ENCODE results near the gene ZNRF3. TPM values are rescaled to one million over a fixed set of nuclear protein-coding genes. Genes with fewer than 3 reads are reported as not detected.
"Not testable (repeated sequence)": the region's sequence is repeated elsewhere in the genome, so short reads cannot be mapped to it uniquely, and the experiment has no call there.

Gene ZNRF3
- total RNA-seq, 4 donors from 2014 or later, result 10.4 to 18.0 (median 14.2) TPM

DNA sequence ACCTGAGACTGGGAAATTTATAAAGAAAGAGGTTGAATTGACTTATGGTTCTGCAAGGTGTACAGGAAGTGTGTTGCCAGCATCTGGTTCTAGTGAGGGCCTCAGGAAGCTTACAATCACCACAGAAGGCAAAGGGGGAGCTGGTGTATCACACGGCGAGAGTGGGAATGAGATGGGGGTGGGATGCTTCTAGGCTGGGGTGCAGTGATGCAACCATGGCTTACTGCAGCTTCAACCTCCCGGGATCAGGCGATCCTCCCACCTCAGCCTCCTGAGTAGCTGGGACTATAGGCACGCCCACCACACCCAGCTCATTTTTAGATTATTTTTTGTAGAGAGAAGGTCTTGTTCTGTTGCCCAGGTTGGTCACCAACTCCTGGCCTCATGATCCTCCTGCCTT lies 117.3 kb downstream of the ZNRF3 start:
- no peak for TF ChIP-seq POLR2A (IDR thresholded peaks at IDR 0.05)
- TF ChIP-seq, protein P1, sequence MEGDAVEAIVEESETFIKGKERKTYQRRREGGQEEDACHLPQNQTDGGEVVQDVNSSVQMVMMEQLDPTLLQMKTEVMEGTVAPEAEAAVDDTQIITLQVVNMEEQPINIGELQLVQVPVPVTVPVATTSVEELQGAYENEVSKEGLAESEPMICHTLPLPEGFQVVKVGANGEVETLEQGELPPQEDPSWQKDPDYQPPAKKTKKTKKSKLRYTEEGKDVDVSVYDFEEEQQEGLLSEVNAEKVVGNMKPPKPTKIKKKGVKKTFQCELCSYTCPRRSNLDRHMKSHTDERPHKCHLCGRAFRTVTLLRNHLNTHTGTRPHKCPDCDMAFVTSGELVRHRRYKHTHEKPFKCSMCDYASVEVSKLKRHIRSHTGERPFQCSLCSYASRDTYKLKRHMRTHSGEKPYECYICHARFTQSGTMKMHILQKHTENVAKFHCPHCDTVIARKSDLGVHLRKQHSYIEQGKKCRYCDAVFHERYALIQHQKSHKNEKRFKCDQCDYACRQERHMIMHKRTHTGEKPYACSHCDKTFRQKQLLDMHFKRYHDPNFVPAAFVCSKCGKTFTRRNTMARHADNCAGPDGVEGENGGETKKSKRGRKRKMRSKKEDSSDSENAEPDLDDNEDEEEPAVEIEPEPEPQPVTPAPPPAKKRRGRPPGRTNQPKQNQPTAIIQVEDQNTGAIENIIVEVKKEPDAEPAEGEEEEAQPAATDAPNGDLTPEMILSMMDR (IDR thresholded peaks at IDR 0.05), result no peak
- Histone ChIP-seq H3K36me3 (no peaks in the 10 kb centered on the region), H3K9me3 (no peaks in the 10 kb centered on the region), H3K27me3 (no peaks in the 10 kb centered on the region), H3K4me1 (peaks cover 54 to 62% of the 10 kb centered on the region in 2 donors), H3K27ac (peak overlapping the region; percentile 58 to 67 (median 67)), H3K4me3 (replicated peaks in 1 of 3) (no peak overlapping the region)
- intact Hi-C loops (cut with DNase I), result no loop called here
- WGBS, 2 donors, result 95 to 98% methylated on average over 5 of the region's 5 CpGs
- no peak for DNase-seq

DNA sequence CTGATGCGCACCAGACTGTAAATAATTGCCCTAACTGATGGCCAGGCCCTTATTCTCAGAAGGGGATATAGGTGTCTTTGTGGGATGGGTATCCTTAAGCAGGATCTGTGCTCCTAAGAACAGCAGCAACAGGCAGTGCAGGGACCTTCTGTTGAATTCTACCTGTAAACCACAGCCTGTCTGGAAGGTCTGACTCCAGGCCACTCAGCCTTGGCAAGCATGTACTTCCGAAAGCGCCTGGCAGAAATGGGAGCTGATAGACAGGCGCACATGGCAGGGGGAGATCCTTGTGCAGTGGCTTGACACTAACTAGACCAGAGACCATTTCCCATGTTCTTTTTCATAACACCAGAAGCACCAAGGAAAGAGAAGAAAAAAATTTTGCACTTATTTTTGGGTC lies 119.2 kb downstream of the ZNRF3 start:
- TF ChIP-seq, protein P1 (IDR thresholded peaks at IDR 0.05), result no peak
- no peak for TF ChIP-seq POLR2A (IDR thresholded peaks at IDR 0.05)
- Histone ChIP-seq H3K4me3 (replicated peaks in 1 of 3) (no peak overlapping the region), H3K27ac (peak overlapping the region; percentile 55 to 95 (median 57)), H3K4me1 (peaks cover 56 to 69% of the 10 kb centered on the region in 2 donors), H3K36me3 (no peaks in the 10 kb centered on the region), H3K27me3 (no peaks in the 10 kb centered on the region), H3K9me3 (no peaks in the 10 kb centered on the region)
- intact Hi-C loops (cut with DNase I), result no loop called here
- peak; percentile 78 to 83 for DNase-seq
- 48 to 61% methylated on average over 4 of the region's 4 CpGs for WGBS, 2 donors

DNA sequence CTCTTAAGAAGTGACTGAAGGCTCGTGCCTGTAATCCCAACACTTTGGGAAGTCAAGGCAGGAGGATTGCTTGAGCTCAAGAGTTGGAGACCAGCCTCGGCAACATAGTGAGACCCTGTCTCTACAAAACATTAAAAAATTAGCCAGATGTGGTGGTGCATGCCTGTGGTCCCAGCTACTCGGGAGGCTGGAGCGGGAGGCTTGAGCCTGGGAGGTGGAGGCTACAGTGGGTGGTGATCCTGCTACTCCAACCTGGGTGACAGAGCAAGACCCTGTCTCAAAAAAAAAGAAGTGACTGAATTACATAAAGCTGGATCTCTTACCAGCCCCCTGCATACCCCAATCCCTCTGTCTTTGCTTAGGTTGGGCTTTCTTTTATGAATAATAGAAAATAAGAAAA lies 120.2 kb downstream of the ZNRF3 start:
- no peaks in the 10 kb centered on the region for H3K9me3 ChIP-seq
- intact Hi-C loops (cut with DNase I), result no loop called here

DNA sequence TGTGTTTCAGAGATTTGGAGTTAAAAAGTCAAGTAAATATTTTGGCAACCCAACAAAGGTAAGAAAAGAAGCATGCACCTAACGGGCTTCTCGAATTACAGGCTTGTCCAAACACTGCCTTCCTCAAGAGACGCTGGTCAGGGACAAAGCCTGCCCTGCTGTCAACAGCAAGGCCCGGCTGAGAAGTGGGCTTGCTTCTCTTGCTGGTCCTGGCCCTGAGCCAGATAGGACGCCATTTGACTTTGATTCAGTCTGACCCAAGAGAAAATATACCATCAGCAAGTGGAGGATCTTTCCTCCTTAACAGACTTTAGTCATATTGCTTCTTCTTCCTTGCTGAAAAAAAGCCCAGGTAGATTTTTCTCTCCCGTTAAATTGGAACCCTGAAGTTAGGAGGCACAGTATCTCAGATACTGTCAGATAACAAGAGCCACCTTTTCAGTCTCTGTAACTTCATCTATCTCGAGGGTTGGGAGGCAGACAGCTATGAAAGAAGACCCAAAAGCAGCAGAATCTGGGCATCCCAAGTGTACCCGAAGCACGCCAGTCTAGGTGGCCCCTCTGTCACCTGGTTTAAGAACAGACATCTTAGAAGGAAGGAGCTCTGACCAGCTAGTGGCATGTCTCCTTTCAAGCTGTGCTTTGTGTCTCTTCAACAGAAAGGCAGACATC lies 120.7 kb downstream of the ZNRF3 start:
- TF ChIP-seq POLR2A (IDR thresholded peaks at IDR 0.05), result peak in 1 of 2 donors; percentile 23
- TF ChIP-seq, protein P1 (IDR thresholded peaks at IDR 0.05), result no peak
- no peaks in the 10 kb centered on the region for H3K27me3 ChIP-seq
- intact Hi-C loops (cut with DNase I), result no loop called here
- 32 to 44% methylated on average over 9 of the region's 9 CpGs for WGBS, 2 donors
- H3K36me3 ChIP-seq, result no peaks in the 10 kb centered on the region
- H3K27ac ChIP-seq, result peak overlapping the region; percentile 84 to 95 (median 90)
- peaks cover 56 to 65% of the 10 kb centered on the region in 2 donors for H3K4me1 ChIP-seq
- H3K4me3 ChIP-seq (replicated peaks in 1 of 3), result no peak overlapping the region
- H3K9me3 ChIP-seq, result no peaks in the 10 kb centered on the region
- peak; percentile 92 to 93 for DNase-seq

More for the DNA sequence above, 120.2 kb downstream of the ZNRF3 start:
- H3K27me3 ChIP-seq, result no peaks in the 10 kb centered on the region
- WGBS, 2 donors, result 73 to 77% methylated on average over 4 of the region's 4 CpGs
- H3K4me3 ChIP-seq (replicated peaks in 1 of 3), result no peak overlapping the region
- H3K4me1 ChIP-seq, result peaks cover 55 to 67% of the 10 kb centered on the region in 2 donors
- H3K27ac ChIP-seq, result peak overlapping the region; percentile 82 to 95 (median 90)
- no peak for DNase-seq
- TF ChIP-seq POLR2A (IDR thresholded peaks at IDR 0.05), result no peak
- TF ChIP-seq, protein P1 (IDR thresholded peaks at IDR 0.05), result no peak
- H3K36me3 ChIP-seq, result no peaks in the 10 kb centered on the region

DNA sequence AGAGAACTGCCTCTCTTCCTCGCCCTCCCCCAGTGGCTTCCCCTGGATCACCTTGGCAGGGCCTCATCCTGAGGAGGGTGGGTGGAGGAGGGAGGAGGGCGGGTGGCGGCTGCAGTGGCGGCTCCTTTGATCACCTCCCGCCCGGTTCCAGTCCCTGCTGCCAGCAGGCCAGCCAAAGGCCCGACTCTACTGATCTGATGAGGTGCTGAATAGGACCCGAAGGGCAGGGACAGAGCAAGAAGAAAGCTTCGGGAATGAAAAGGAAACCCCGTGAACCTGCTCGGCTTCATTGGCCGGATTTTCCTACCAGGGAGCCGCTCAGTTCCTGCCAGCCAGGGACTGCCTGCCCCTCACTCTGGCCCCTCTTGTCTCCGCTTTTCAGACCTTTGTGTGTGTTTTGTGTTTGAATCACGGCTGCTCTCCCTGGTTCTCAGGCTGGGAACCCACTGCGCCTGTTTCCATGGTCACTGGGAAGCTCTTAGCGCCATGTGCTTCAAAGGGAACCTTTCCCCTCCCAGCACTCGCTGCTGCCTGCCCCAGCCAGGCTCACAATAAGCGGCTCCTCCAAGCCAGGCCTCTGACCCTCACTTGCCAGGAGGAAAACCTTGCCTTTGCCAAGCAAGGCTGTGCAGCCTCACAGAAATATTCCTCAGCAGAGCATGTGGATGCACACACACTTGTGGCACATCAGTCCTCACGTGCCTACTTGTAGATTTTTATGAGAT lies 121.4 kb downstream of the ZNRF3 start:
- H3K9me3 ChIP-seq, result no peaks in the 10 kb centered on the region
- peaks cover 53 to 62% of the 10 kb centered on the region in 2 donors for H3K4me1 ChIP-seq
- peak in 1 of 2 donors; percentile 13 for TF ChIP-seq POLR2A (IDR thresholded peaks at IDR 0.05)
- TF ChIP-seq, protein P1 (IDR thresholded peaks at IDR 0.05), result no peak
- no peaks in the 10 kb centered on the region for H3K36me3 ChIP-seq
- 15 to 30% methylated on average over 19 of the region's 20 CpGs for WGBS, 2 donors
- no peaks in the 10 kb centered on the region for H3K27me3 ChIP-seq
- H3K4me3 ChIP-seq (replicated peaks in 1 of 3), result peak overlapping the region in 1 of 3 donors; percentile 4
- intact Hi-C loops (cut with DNase I), result no loop called here
- H3K27ac ChIP-seq, result peak overlapping the region; percentile 84 to 95 (median 90)
- peak; percentile 87 for DNase-seq

DNA sequence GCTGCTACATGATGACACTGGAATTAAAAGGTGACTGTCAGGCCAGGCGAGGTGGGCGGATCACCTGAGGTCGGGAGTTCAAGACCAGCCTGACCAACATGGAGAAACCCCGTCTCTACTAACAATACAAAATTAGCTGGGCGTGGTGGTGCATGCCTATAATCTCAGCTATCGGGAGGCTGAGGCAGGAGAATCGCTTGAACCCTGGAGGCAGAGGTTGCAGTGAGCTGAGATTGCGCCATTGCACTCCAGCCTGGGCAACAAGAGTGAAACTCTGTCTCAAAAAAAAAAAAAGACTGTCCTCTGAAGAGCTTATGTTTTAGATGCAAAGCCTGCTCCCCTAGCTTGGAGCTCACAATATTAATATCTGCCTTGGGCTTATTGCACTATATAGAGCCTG lies 122.4 kb downstream of the ZNRF3 start:
- Histone ChIP-seq H3K4me1 (peaks cover 45 to 53% of the 10 kb centered on the region in 2 donors), H3K27ac (peak overlapping the region; percentile 84 to 95 (median 90))
- H3K36me3 ChIP-seq; H3K27me3 ChIP-seq; intact Hi-C loops (cut with DNase I); DNase-seq; H3K4me3 ChIP-seq (replicated peaks in 1 of 3); H3K9me3 ChIP-seq: not testable (repeated sequence)
- 81 to 86% methylated on average over 8 of the region's 8 CpGs for WGBS, 2 donors
